Muscle of leg (tissue), 11 donors: Measurements from ENCODE around the gene NBPF3. TPM values are rescaled to one million over a fixed set of nuclear protein-coding genes. Genes with fewer than 3 reads are reported as not detected.
"Not testable (repeated sequence)": the region's sequence is repeated elsewhere in the genome, so short reads cannot be mapped to it uniquely, and the experiment has no call there.

Source experiments
- DNase-seq: peaks from one replicate; pipeline ENCODE4 v3.0.0; 2013
- H3K27ac ChIP-seq: one replicate; pipeline ENCODE4 v1.5.1; 2013; ENCODE audit warnings: mild to moderate bottlenecking, low read length, control low read depth
- H3K27me3 ChIP-seq: one replicate; pipeline ENCODE4 v1.6.1; 2013; ENCODE audit warnings: low read length; ENCODE audit not compliant: control insufficient read depth, insufficient read depth
- H3K36me3 ChIP-seq: one replicate; pipeline ENCODE4 v1.6.1; 2013; ENCODE audit warnings: low read length; ENCODE audit not compliant: control insufficient read depth, insufficient read depth
- H3K4me1 ChIP-seq: one replicate; pipeline ENCODE4 v1.6.1; 2013; ENCODE audit warnings: low read length; ENCODE audit not compliant: control insufficient read depth, insufficient read depth
- H3K4me3 ChIP-seq: one replicate; pipeline ENCODE4 v1.5.1; 2013; ENCODE audit warnings: low read length, control low read depth
- H3K9me3 ChIP-seq: replicated peaks from 2 replicates; pipeline ENCODE4 v1.6.1; 2013; ENCODE audit warnings: low read depth, low read length; ENCODE audit not compliant: control insufficient read depth
- WGBS: methylation state at CpG from one replicate; pipeline ENCODE4 v1.1.5; 2013; ENCODE audit warnings: missing lambda C conversion rate; ENCODE audit not compliant: insufficient coverage; 5-methylcytosine and 5-hydroxymethylcytosine counted together
- polyA plus RNA-seq, 8 donors: library from polyadenylated mRNA; unstranded; fragments of 120-200 nt; gene quantifications; one replicate each; pipeline versions ENCODE4 v1.2.1 to v1.2.3, GENCODE V29; 2013; ENCODE audit warnings: inconsistent platforms in 1 of 8, low replicate concordance in 1 of 8; ENCODE audit not compliant: insufficient read length in 8 of 8, insufficient read depth in 1 of 8
- total RNA-seq: library from RNA; stranded (reverse); fragments of 120-200 nt; gene quantifications from one replicate; pipeline ENCODE4 v1.2.4, GENCODE V29; 2013

Gene NBPF3
- total and polyA plus RNA-seq, 9 donors: 4.4 to 11.4 (median 7.1) TPM

- H3K36me3 ChIP-seq, H3K9me3 ChIP-seq, H3K27ac ChIP-seq, DNase-seq, H3K4me1 ChIP-seq, H3K4me3 ChIP-seq: not testable (repeated sequence)
- peaks cover 14% of the 10 kb centered on the region for H3K27me3 ChIP-seq
- 75% methylated on average over 5 of the region's 6 CpGs for WGBS
Observed at GRCh38 chr1:21420378-21420777, 19.6 kb upstream of the NBPF3 start.

GRCh38 chr1:21421307-21421706 lies 18.6 kb upstream of the NBPF3 start:
- DNase-seq, H3K4me1 ChIP-seq, H3K36me3 ChIP-seq, H3K4me3 ChIP-seq, H3K9me3 ChIP-seq, H3K27ac ChIP-seq: not testable (repeated sequence)
- H3K27me3 ChIP-seq: peaks cover 11% of the 10 kb centered on the region
- WGBS: 22% methylated on average over 8 of the region's 8 CpGs

GRCh38 chr1:21427798-21428480 lies 12.0 kb upstream of the NBPF3 start:
- 0% methylated on average over 9 of the region's 74 CpGs for WGBS
- H3K36me3 ChIP-seq, H3K9me3 ChIP-seq, DNase-seq, H3K4me3 ChIP-seq, H3K27me3 ChIP-seq, H3K4me1 ChIP-seq, H3K27ac ChIP-seq: not testable (repeated sequence)

GRCh38 chr1:21428481-21429073 lies 11.4 kb upstream of the NBPF3 start:
- not testable (repeated sequence) for H3K27me3 ChIP-seq, H3K36me3 ChIP-seq, H3K4me3 ChIP-seq, H3K4me1 ChIP-seq, H3K9me3 ChIP-seq, H3K27ac ChIP-seq, DNase-seq
- 36% methylated on average over 13 of the region's 66 CpGs for WGBS

- not testable (repeated sequence) for H3K9me3 ChIP-seq, H3K27ac ChIP-seq, DNase-seq, H3K27me3 ChIP-seq, H3K4me3 ChIP-seq, H3K36me3 ChIP-seq, H3K4me1 ChIP-seq
- WGBS: 93% methylated on average over 12 of the region's 34 CpGs
Observed at GRCh38 chr1:21429210-21429609, 10.7 kb upstream of the NBPF3 start.

GRCh38 chr1:21430875-21431274 lies 9.1 kb upstream of the NBPF3 start:
- not testable (repeated sequence) for H3K4me3 ChIP-seq, H3K9me3 ChIP-seq, DNase-seq, H3K4me1 ChIP-seq, H3K27me3 ChIP-seq, H3K27ac ChIP-seq, H3K36me3 ChIP-seq
- WGBS: 83% methylated on average over 2 of the region's 6 CpGs

GRCh38 chr1:21434394-21434793 lies 5.5 kb upstream of the NBPF3 start:
- Histone ChIP-seq H3K27me3 (peaks cover 22% of the 10 kb centered on the region), H3K4me3 (no peak overlapping the region), H3K9me3 (no peaks in the 10 kb centered on the region), H3K27ac (no peak overlapping the region), H3K36me3 (no peaks in the 10 kb centered on the region), H3K4me1 (no peaks in the 10 kb centered on the region)
- 71% methylated on average over 8 of the region's 8 CpGs for WGBS
- DNase-seq: no peak

GRCh38 chr1:21435646-21436487 lies 4.1 kb upstream of the NBPF3 start:
- Histone ChIP-seq H3K27ac (no peak overlapping the region), H3K27me3 (peaks cover 33% of the 10 kb centered on the region), H3K36me3 (no peaks in the 10 kb centered on the region), H3K4me3 (no peak overlapping the region), H3K9me3 (no peaks in the 10 kb centered on the region), H3K4me1 (no peaks in the 10 kb centered on the region)
- 73% methylated on average over 16 of the region's 20 CpGs for WGBS
- no peak for DNase-seq

- Histone ChIP-seq H3K4me1 (no peaks in the 10 kb centered on the region), H3K27ac (no peak overlapping the region), H3K9me3 (no peaks in the 10 kb centered on the region), H3K4me3 (no peak overlapping the region), H3K27me3 (peaks cover 37% of the 10 kb centered on the region), H3K36me3 (no peaks in the 10 kb centered on the region)
- 7% methylated on average over 36 of the region's 43 CpGs for WGBS
- DNase-seq: no peak
Observed at GRCh38 chr1:21436488-21437340, 3.2 kb upstream of the NBPF3 start.

GRCh38 chr1:21437341-21437640 lies 2.6 kb upstream of the NBPF3 start:
- Histone ChIP-seq H3K4me3 (no peak overlapping the region), H3K4me1 (no peaks in the 10 kb centered on the region), H3K36me3 (no peaks in the 10 kb centered on the region), H3K9me3 (no peaks in the 10 kb centered on the region), H3K27ac (no peak overlapping the region), H3K27me3 (peaks cover 37% of the 10 kb centered on the region)
- no peak for DNase-seq
- WGBS: 54% methylated on average over 11 of the region's 15 CpGs
